ENCODE data around the gene LDLRAD2. TPM values are rescaled to one million over a fixed set of nuclear protein-coding genes. Genes with fewer than 3 reads are reported as not detected.

Gene LDLRAD2
- total and polyA plus RNA-seq, 10 of the 15 experiments (the other 5 are each of a cell fraction or from before 2014, with no cell fraction given): 0.04 to 0.23 (median 0.11) TPM; not detected in 7

- no TSS peak for BruUV-seq (replicated peaks)
- ChIA-PET SMC1A (ENCODE audit: uncharacterized antibody, unreplicated experiment) (no interaction called here), POLR2A (no interaction called here), RAD21 (ENCODE audit: unreplicated experiment) (no interaction called here), CTCF (no interaction called here)
- in situ Hi-C loops (cut with MboI) (no loop called here), intact Hi-C loops (cut with micrococcal nuclease; ENCODE audit: unreplicated experiment) (no loop called here)
- Histone ChIP-seq H3K9me3 (replicated peaks; ENCODE audit: control insufficient read depth, insufficient read depth, low read length) (no peaks in the 10 kb centered on the region; the same call in 2 of the 3 replicates), H3K79me2 (ENCODE audit: control insufficient read depth, insufficient read depth, low read length) (no peaks in the 10 kb centered on the region), H3K27ac (ENCODE audit: control insufficient read depth, insufficient read depth) (no peak overlapping the region), H4K20me1 (ENCODE audit: control insufficient read depth, insufficient read depth) (no peaks in the 10 kb centered on the region), H3K4me3 (peak overlapping the region; percentile 47; the same call in 1 of the 2 replicates), H2AFZ (ENCODE audit: control insufficient read depth, low read depth, low read length) (peak overlapping the region; percentile 28), H3K4me2 (ENCODE audit: control insufficient read depth, insufficient read depth) (peak overlapping the region; percentile 31), H3K36me3 (ENCODE audit: control insufficient read depth in 2 of 2, insufficient read depth in 2 of 2, low read length in 1 of 2) (no peaks in the 10 kb centered on the region), H3K27me3 (replicated peaks in 1 of 2; ENCODE audit: control insufficient read depth in 2 of 2, insufficient read depth in 2 of 2, low read length in 1 of 2) (no peaks in the 10 kb centered on the region; a peak in 1 of 4 replicates), H3K4me1 (ENCODE audit: control insufficient read depth, insufficient read depth, low read length) (no peaks in the 10 kb centered on the region), H3K9ac (ENCODE audit: control insufficient read depth, insufficient read depth, low read length) (no peak overlapping the region)
- no peak for DNase-seq (ENCODE audit: low read depth, low spot score)
- FAIRE-seq: no peak
- ATAC-seq: peak; percentile 61
- 21% methylated on average over 55 of the region's 65 CpGs for WGBS (ENCODE audit: insufficient coverage, insufficient replicate concordance, low lambda C conversion rate, missing lambda C conversion rate)
- TF ChIP-seq SUZ12 (IDR thresholded peaks at IDR 0.05; ENCODE audit: unreplicated experiment): no peak
- no peak for TF ChIP-seq POLR2A (IDR thresholded peaks at IDR 0.05; ENCODE audit: low read depth, low read length)
- TF ChIP-seq SP1 (IDR thresholded peaks at IDR 0.05; ENCODE audit: low read depth, low read length): no peak
- no peak for TF ChIP-seq BACH1 (IDR thresholded peaks at IDR 0.05; ENCODE audit: borderline replicate concordance)
- peak in 1 of 2 experiments; percentile 28; a peak in 1 of 4 replicates for TF ChIP-seq BHLHE40 (IDR thresholded peaks at IDR 0.05; ENCODE audit: borderline replicate concordance in 1 of 2, low read depth in 2 of 2, low read length in 1 of 2)
- TF ChIP-seq SREBF2 (IDR thresholded peaks at IDR 0.05; ENCODE audit: low read length): no peak
- no peak for TF ChIP-seq CHD2 (IDR thresholded peaks at IDR 0.05; ENCODE audit: borderline replicate concordance, low read depth, low read length)
- no peak for TF ChIP-seq ZNF622 (IDR thresholded peaks at IDR 0.05)
- no peak for TF ChIP-seq EGR1 (IDR thresholded peaks at IDR 0.05; ENCODE audit: borderline replicate concordance in 1 of 2, low read depth in 2 of 2, low read length in 2 of 2)
- no peak for TF ChIP-seq MTA2 (IDR thresholded peaks at IDR 0.05; ENCODE audit: low read depth)
- TF ChIP-seq RELA (IDR thresholded peaks at IDR 0.05; ENCODE audit: borderline replicate concordance, partially characterized antibody): no peak
- TF ChIP-seq NKRF (conservative IDR thresholded peaks at IDR 0.05): no peak
- TF ChIP-seq USF1 (IDR thresholded peaks at IDR 0.05; ENCODE audit: borderline replicate concordance, extremely low read length, insufficient read depth, low read depth, low read length): no peak
- peak; percentile 13 to 54 (median 50); a peak in 4 of 6 replicates for TF ChIP-seq CTCF (IDR thresholded peaks at IDR 0.05 in 2 of 3, conservative IDR thresholded peaks at IDR 0.05 in 1 of 3; ENCODE audit: control insufficient read depth in 2 of 3, extremely low read depth in 1 of 3, insufficient read depth in 1 of 3, low read depth in 3 of 3, low read length in 3 of 3)
- TF ChIP-seq DPF2 (IDR thresholded peaks at IDR 0.05): 0 out of 2 replicates have a peak, but pooled peaks have one; percentile 23
These were observed 2.3 kb downstream of the LDLRAD2 start for GRCh38 chr1:21814241-21814918.

Measured in GM12878 (cell line).